ENCODE results near the gene LALBA.
A peak's percentile ranks its signal among the peaks of the same experiment; 100 is the strongest.

Gene LALBA

GRCh38 chr12:48569946-48570345 is at the start of gene LALBA:
Gene LALBA (minus strand): TSS chr12:48570046. CDS start chr12:48570020, 26 bp downstream.
- Histone ChIP-seq H2AFZ (ENCODE audit: low read depth, low read length) (no peak within 1 kb of the TSS), H3K9me3 (ENCODE audit: insufficient read depth, low read length) (no peaks in the 10 kb centered on the region), H3K4me1 (ENCODE audit: low read length) (no peaks in the 10 kb centered on the region), H3K36me3 (replicated peaks; ENCODE audit: low read depth, low read length) (no peaks in the 10 kb centered on the region), H3K4me3 (ENCODE audit: low read length) (no peak within 1 kb of the TSS), H3K27ac (ENCODE audit: low read length) (no peak within 1 kb of the TSS), H3K4me2 (ENCODE audit: low read length) (no peak within 1 kb of the TSS), H3K79me2 (ENCODE audit: low read length) (no peaks in the 10 kb centered on the region), H3K27me3 (ENCODE audit: low read depth, low read length) (no peaks in the 10 kb centered on the region; the same call in 1 of the 2 replicates), H3K9ac (ENCODE audit: low read length) (no peak within 1 kb of the TSS), H4K20me1 (ENCODE audit: insufficient read depth, low read length) (no peaks in the 10 kb centered on the region)
- TF ChIP-seq, protein P1, sequence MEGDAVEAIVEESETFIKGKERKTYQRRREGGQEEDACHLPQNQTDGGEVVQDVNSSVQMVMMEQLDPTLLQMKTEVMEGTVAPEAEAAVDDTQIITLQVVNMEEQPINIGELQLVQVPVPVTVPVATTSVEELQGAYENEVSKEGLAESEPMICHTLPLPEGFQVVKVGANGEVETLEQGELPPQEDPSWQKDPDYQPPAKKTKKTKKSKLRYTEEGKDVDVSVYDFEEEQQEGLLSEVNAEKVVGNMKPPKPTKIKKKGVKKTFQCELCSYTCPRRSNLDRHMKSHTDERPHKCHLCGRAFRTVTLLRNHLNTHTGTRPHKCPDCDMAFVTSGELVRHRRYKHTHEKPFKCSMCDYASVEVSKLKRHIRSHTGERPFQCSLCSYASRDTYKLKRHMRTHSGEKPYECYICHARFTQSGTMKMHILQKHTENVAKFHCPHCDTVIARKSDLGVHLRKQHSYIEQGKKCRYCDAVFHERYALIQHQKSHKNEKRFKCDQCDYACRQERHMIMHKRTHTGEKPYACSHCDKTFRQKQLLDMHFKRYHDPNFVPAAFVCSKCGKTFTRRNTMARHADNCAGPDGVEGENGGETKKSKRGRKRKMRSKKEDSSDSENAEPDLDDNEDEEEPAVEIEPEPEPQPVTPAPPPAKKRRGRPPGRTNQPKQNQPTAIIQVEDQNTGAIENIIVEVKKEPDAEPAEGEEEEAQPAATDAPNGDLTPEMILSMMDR (IDR thresholded peaks at IDR 0.05; ENCODE audit: low read depth, low read length): no peak
- TF ChIP-seq EZH2phosphoT487 (IDR thresholded peaks at IDR 0.05; ENCODE audit: low read depth): no peak

DNA sequence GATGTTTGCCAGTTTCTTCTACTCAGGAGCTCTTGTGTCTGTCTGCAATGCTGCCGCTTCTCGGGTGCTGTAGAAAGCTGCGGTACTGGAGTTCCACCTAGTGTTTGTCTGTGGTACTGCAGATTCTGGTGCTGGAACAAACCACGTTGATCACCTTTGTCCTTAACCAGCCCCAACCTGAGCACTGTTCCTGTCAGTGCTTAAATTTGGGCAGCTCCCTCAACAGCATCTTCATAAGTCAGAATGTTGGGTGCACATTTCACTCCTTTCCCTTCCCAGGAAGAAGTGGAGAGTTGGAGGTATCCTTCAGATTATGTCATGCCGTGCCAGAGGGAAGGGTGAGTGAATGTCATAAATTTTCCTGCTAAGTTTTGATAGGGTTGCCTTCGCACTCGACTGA is 48.7 kb upstream of the LALBA start:
- Histone ChIP-seq H2AFZ (ENCODE audit: low read depth, low read length) (no peak overlapping the region; the same call in 1 of the 2 replicates), H3K79me2 (ENCODE audit: low read length) (no peaks in the 10 kb centered on the region), H4K20me1 (ENCODE audit: insufficient read depth, low read length) (no peaks in the 10 kb centered on the region), H3K27me3 (ENCODE audit: low read depth, low read length) (no peaks in the 10 kb centered on the region), H3K4me2 (ENCODE audit: low read length) (peak overlapping the region; percentile 30; the same call in 1 of the 2 replicates), H3K9me3 (ENCODE audit: insufficient read depth, low read length) (no peaks in the 10 kb centered on the region), H3K27ac (ENCODE audit: low read length) (no peak overlapping the region), H3K4me3 (ENCODE audit: low read length) (no peak overlapping the region), H3K4me1 (ENCODE audit: low read length) (no peaks in the 10 kb centered on the region), H3K36me3 (replicated peaks; ENCODE audit: low read depth, low read length) (no peaks in the 10 kb centered on the region), H3K9ac (ENCODE audit: low read length) (no peak overlapping the region)
- TF ChIP-seq, protein P1 (IDR thresholded peaks at IDR 0.05; ENCODE audit: low read depth, low read length): peak; percentile 94
- no peak for TF ChIP-seq EZH2phosphoT487 (IDR thresholded peaks at IDR 0.05; ENCODE audit: low read depth)

DNA sequence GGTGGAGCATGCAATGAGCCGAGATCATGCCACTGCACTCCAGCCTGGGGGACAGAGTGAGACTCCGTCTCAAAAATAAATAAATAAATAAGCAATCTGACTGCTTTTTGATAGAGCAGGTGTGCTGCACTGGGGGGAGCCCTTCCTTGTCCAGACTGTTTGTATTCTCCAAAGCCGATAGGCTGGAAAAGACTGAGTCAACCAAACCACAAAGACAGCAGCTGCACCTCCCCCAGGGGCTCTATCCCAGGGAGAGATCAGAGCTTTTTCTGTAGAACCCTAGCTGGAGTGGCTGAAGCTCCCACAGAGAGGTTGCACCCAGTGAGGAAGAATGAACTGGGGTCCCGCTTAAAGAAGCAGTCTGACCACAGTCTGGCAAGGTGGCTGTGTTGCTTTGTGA is 45.8 kb upstream of the LALBA start:
- H3K27me3 ChIP-seq (ENCODE audit: low read depth, low read length): no peaks in the 10 kb centered on the region

GRCh38 chr12:48613321-48613720 is 43.5 kb upstream of the LALBA start:
- H3K9ac ChIP-seq (ENCODE audit: low read length): no peak overlapping the region
- no peaks in the 10 kb centered on the region for H3K4me1 ChIP-seq (ENCODE audit: low read length)
- no peaks in the 10 kb centered on the region for H3K36me3 ChIP-seq (replicated peaks; ENCODE audit: low read depth, low read length)
- H3K9me3 ChIP-seq (ENCODE audit: insufficient read depth, low read length): no peaks in the 10 kb centered on the region
- H3K27ac ChIP-seq (ENCODE audit: low read length): no peak overlapping the region
- TF ChIP-seq, protein P1 (IDR thresholded peaks at IDR 0.05; ENCODE audit: low read depth, low read length): no peak
- no peak for TF ChIP-seq EZH2phosphoT487 (IDR thresholded peaks at IDR 0.05; ENCODE audit: low read depth)
- H3K79me2 ChIP-seq (ENCODE audit: low read length): no peaks in the 10 kb centered on the region
- H3K4me3 ChIP-seq (ENCODE audit: low read length): no peak overlapping the region
- no peaks in the 10 kb centered on the region for H3K27me3 ChIP-seq (ENCODE audit: low read depth, low read length)
- H3K4me2 ChIP-seq (ENCODE audit: low read length): no peak overlapping the region
- no peak overlapping the region for H2AFZ ChIP-seq (ENCODE audit: low read depth, low read length)
- no peaks in the 10 kb centered on the region for H4K20me1 ChIP-seq (ENCODE audit: insufficient read depth, low read length)

More for the DNA sequence above, 45.8 kb upstream of the LALBA start:
- Histone ChIP-seq H3K27ac (ENCODE audit: low read length) (no peak overlapping the region), H3K36me3 (replicated peaks; ENCODE audit: low read depth, low read length) (no peaks in the 10 kb centered on the region), H3K9me3 (ENCODE audit: insufficient read depth, low read length) (no peaks in the 10 kb centered on the region), H4K20me1 (ENCODE audit: insufficient read depth, low read length) (no peaks in the 10 kb centered on the region), H2AFZ (ENCODE audit: low read depth, low read length) (no peak overlapping the region), H3K4me3 (ENCODE audit: low read length) (no peak overlapping the region), H3K4me1 (ENCODE audit: low read length) (no peaks in the 10 kb centered on the region), H3K9ac (ENCODE audit: low read length) (no peak overlapping the region), H3K79me2 (ENCODE audit: low read length) (no peaks in the 10 kb centered on the region), H3K4me2 (ENCODE audit: low read length) (no peak overlapping the region)
- TF ChIP-seq EZH2phosphoT487 (IDR thresholded peaks at IDR 0.05; ENCODE audit: low read depth): no peak
- TF ChIP-seq, protein P1 (IDR thresholded peaks at IDR 0.05; ENCODE audit: low read depth, low read length): no peak
